Kidney tubule cell (primary cell): ENCODE data around the gene NCCRP1.

Source experiments
- DNase-seq: peaks from one replicate; pipeline ENCODE4 v3.0.0-alpha.2; 2018; ENCODE audit warnings: low spot score

The NCCRP1 gene

GRCh38 chr19:39246951-39247669 is 50.3 kb downstream of the NCCRP1 start:
- peak; percentile 18 for DNase-seq

- no peak for DNase-seq
Measured at GRCh38 chr19:39247701-39248664, 51.2 kb downstream of the NCCRP1 start.

DNA sequence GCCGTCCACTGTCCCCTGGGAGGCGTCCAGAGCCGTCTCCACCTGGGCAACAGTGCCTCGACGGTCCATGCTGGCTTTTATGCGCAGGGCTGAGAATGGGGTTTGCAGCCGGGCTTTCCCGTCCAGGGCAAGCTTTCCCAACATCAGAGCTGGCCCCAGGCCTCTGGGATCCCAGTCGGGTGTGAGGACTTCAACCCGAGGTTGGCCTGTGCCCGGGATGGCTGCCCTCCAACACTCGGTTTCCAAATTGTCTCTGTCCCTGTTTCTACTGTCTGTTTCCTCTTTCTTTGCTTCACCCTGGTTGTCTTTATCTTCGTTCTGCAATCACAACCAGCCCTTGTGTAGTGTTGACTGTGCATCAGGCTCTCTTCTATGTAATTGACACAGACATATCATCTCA is 52.0 kb downstream of the NCCRP1 start, which contains the start of gene IFNL4:
Gene IFNL4 (minus strand): TSS at position 51 of the 400 bp plus-strand sequence.
- DNase-seq: no peak

DNA sequence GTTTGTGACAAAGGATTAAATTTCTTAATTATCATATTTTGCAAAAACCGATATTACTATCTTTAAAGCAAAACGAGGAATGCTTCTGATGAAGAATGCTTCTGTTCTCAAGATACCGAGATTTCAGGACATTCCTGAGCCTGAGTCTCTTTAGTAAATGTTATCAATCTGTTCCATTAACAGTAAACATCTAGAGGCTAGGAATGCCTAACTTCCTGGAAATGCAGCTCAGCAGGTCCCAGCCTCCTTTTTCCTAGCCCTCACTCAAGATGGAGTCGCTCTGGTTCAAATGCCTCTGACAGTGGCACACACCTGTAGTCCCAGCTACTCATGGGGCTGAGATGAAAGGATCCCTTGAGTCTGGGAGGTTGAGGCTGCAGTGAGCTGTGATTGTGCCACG is 54.3 kb downstream of the NCCRP1 start:
- no peak for DNase-seq
